Right ventricle myocardium superior (tissue), 1 donor: ENCODE results near the gene ATP11A. TPM values are rescaled to one million over a fixed set of nuclear protein-coding genes. Genes with fewer than 3 reads are reported as not detected.
"Not testable (repeated sequence)": the region's sequence is repeated elsewhere in the genome, so short reads cannot be mapped to it uniquely, and the experiment has no call there.

ENCODE experiments used
- ATAC-seq: fragments of 200-7000 bp; cut with Tn5 transposase; one replicate; pipeline ENCODE4 v1.9.1; 2020; ENCODE audit warnings: mild to moderate bottlenecking; ENCODE audit not compliant: poor library complexity
- DNase-seq: peaks from one replicate; pipeline ENCODE4 v3.0.0-alpha.2; 2020
- intact Hi-C: fragments of 100-400 bp; cut with DNase I; formaldehyde crosslinking; loops from one replicate; pipeline ENCODE4 v1.11.2; 2022
- total RNA-seq: library from RNA; stranded (reverse); fragmentation: NEBNext Ultra II Directional; extraction: Animal tissue kit (Norgen Biotek cat#: 25700); gene quantifications from one replicate; pipeline ENCODE4 v1.2.1, GENCODE V29; 2021
- donor health status: DM: no; HTN: yes; CAD: no; lungs with severe emphysema.

ATP11A gene
- total RNA-seq, 1 donor from 2014 or later, result 73.6 TPM

GRCh38 chr13:112703449-112704284 is 13.8 kb downstream of the ATP11A start:
- DNase-seq (no peak), ATAC-seq (no peak)
- intact Hi-C loops, result no loop called here

GRCh38 chr13:112704308-112705145 is 14.7 kb downstream of the ATP11A start:
- no peak for DNase-seq
- intact Hi-C loops, result no loop called here
- ATAC-seq, result no peak

- DNase-seq, result no peak
- ATAC-seq, result no peak
- intact Hi-C loops, result no loop called here
Observed at GRCh38 chr13:112705286-112705685, 15.4 kb downstream of the ATP11A start.

GRCh38 chr13:112706171-112706570 is 16.3 kb downstream of the ATP11A start:
- intact Hi-C loops, result no loop called here
- no peak for ATAC-seq
- no peak for DNase-seq

GRCh38 chr13:112708560-112709240 is 18.9 kb downstream of the ATP11A start:
- DNase-seq (no peak), ATAC-seq (no peak)
- intact Hi-C loops, result no loop called here

- intact Hi-C loops, ATAC-seq, DNase-seq: not testable (repeated sequence)
Observed at GRCh38 chr13:112709316-112709715, 19.5 kb downstream of the ATP11A start.

- ATAC-seq (no peak), DNase-seq (no peak)
- intact Hi-C loops, result no loop called here
Observed at GRCh38 chr13:112709825-112710783, 20.3 kb downstream of the ATP11A start.

GRCh38 chr13:112710855-112711527 is 21.2 kb downstream of the ATP11A start:
- intact Hi-C loops, result no loop called here
- DNase-seq (no peak), ATAC-seq (no peak)

- DNase-seq (peak; percentile 88), ATAC-seq (peak; percentile 88)
- intact Hi-C loops, result no loop called here
Observed at GRCh38 chr13:112711528-112712265, 21.9 kb downstream of the ATP11A start.

GRCh38 chr13:112712451-112713207 is 22.8 kb downstream of the ATP11A start:
- DNase-seq, result no peak

GRCh38 chr13:112713517-112714253 is 23.8 kb downstream of the ATP11A start:
- ATAC-seq, result no peak
- DNase-seq, result no peak
- intact Hi-C loops, result no loop called here

More at GRCh38 chr13:112712451-112713207, 22.8 kb downstream of the ATP11A start:
- peak; percentile 9 for ATAC-seq
- intact Hi-C loops, result no loop called here

GRCh38 chr13:112714376-112715174 is 24.7 kb downstream of the ATP11A start:
- ATAC-seq (no peak), DNase-seq (no peak)
- intact Hi-C loops, result no loop called here

GRCh38 chr13:112715210-112715609 is 25.4 kb downstream of the ATP11A start:
- DNase-seq (no peak), ATAC-seq (no peak)
- intact Hi-C loops, result no loop called here

GRCh38 chr13:112715715-112716460 is 26.1 kb downstream of the ATP11A start:
- DNase-seq (no peak), ATAC-seq (no peak)
- intact Hi-C loops, result no loop called here
